HepG2 (cell line): Measurements from ENCODE around the gene MAPK8IP1. TPM values are rescaled to one million over a fixed set of nuclear protein-coding genes. Genes with fewer than 3 reads are reported as not detected.

ENCODE experiments used
- ATM ChIP-seq: fragments of 450-650 bp; IDR thresholded peaks from 2 replicates; pipeline ENCODE4 v1.7.1; 2017; ENCODE audit warnings: mild to moderate bottlenecking, borderline replicate concordance
- CEBPB ChIP-seq: IDR thresholded peaks from 2 replicates; pipeline ENCODE4 v1.6.1; 2011; ENCODE audit warnings: low read depth, low read length, improper control_type of control experiment, borderline replicate concordance
- HDAC2 ChIP-seq: sonication (generic); formaldehyde crosslinking; IDR thresholded peaks from 2 replicates; pipeline ENCODE4 v1.4.0; 2020; ENCODE audit warnings: missing genetic modification reagents
- IRF1 ChIP-seq: sonication (generic); formaldehyde crosslinking; IDR thresholded peaks from 2 replicates; pipeline ENCODE4 v1.4.0; 2020; ENCODE audit warnings: low read depth, mild to moderate bottlenecking, missing genetic modification reagents
- MLX ChIP-seq: IDR thresholded peaks from 2 replicates; pipeline ENCODE4 v1.6.1; 2016
- NCOR1 ChIP-seq: fragments of 200-600 bp; sonication (generic); IDR thresholded peaks from 2 replicates; pipeline ENCODE4 v1.7.0; 2017; ENCODE audit warnings: antibody characterized with exemption, low read length, borderline replicate concordance
- NFYB ChIP-seq: sonication (generic); formaldehyde crosslinking; IDR thresholded peaks from 2 replicates; pipeline ENCODE4 v1.4.0; 2020; ENCODE audit warnings: missing genetic modification reagents
- NONO ChIP-seq, 2 experiments: fragments of 450-650 bp in 1 of 2; sonication (generic) in 1 of 2; formaldehyde crosslinking in 1 of 2; IDR thresholded peaks in 1 of 2; conservative IDR thresholded peaks in 1 of 2; 2 replicates each; pipeline versions ENCODE4 v1.6.1 to v1.8.0; 2017 to 2022; ENCODE audit warnings: mild to moderate bottlenecking in 1 of 2, missing genetic modification reagents in 1 of 2, moderate library complexity in 1 of 2
- POLR2AphosphoS5 ChIP-seq: IDR thresholded peaks from 2 replicates; pipeline ENCODE4 v1.6.1; 2012; ENCODE audit warnings: low read depth, low read length
- SALL1 ChIP-seq: sonication (generic); formaldehyde crosslinking; IDR thresholded peaks from 2 replicates; pipeline ENCODE4 v1.8.0; 2022; ENCODE audit warnings: mild to moderate bottlenecking, missing genetic modification reagents
- SOX6 ChIP-seq, 2 experiments: fragments of 450-650 bp in 1 of 2; sonication (generic) in 1 of 2; formaldehyde crosslinking in 1 of 2; IDR thresholded peaks; 2 replicates each; pipeline versions ENCODE4 v1.4.0 to v1.6.1; 2017 to 2020; ENCODE audit warnings: antibody characterized with exemption in 1 of 2, mild to moderate bottlenecking in 1 of 2, missing genetic modification reagents in 1 of 2
- TOPORS ChIP-seq: sonication (generic); formaldehyde crosslinking; IDR thresholded peaks from 2 replicates; pipeline ENCODE4 v1.8.0; 2023; ENCODE audit warnings: mild to moderate bottlenecking, missing genetic modification reagents
- ZKSCAN1 ChIP-seq: fragments of 150-350 bp; IDR thresholded peaks from 2 replicates; pipeline ENCODE4 v1.6.1; 2014; ENCODE audit warnings: low read length
- ZNF800 ChIP-seq: sonication (generic); formaldehyde crosslinking; IDR thresholded peaks from 2 replicates; pipeline ENCODE4 v1.4.0; 2020; ENCODE audit warnings: missing genetic modification reagents
- ZSCAN21 ChIP-seq: sonication (generic); formaldehyde crosslinking; IDR thresholded peaks from 2 replicates; pipeline ENCODE4 v1.8.0; 2022; ENCODE audit warnings: mild to moderate bottlenecking, missing genetic modification reagents, moderate library complexity, borderline replicate concordance
- ZUFSP ChIP-seq: sonication (generic); formaldehyde crosslinking; IDR thresholded peaks from 2 replicates; pipeline ENCODE4 v1.9.0; 2021; ENCODE audit warnings: missing genetic modification reagents, mild to moderate bottlenecking, borderline replicate concordance
- polyA plus RNA-seq, 8 experiments: library from polyadenylated mRNA; depleted of rRNA in 3 of 8; stranded (reverse) in 7 of 8; unstranded in 1 of 8; fragments of >200 nt; fragmentation: Illumina TruSeq in 4 of 8; extraction: Trizol in 4 of 8; gene quantifications; 2 replicates each; pipeline versions ENCODE4 v1.2.1 to v1.2.3, GENCODE V29; 2011 to 2016; ENCODE audit warnings: low read depth in 4 of 8, missing spikeins in 1 of 8, mixed read lengths in 1 of 8; ENCODE audit not compliant: insufficient read depth in 1 of 8
- total RNA-seq, 5 experiments: library from RNA; depleted of rRNA; stranded (reverse); fragments of >200 nt; fragmentation: Illumina TruSeq; extraction: Trizol; gene quantifications; 2 replicates each; pipeline ENCODE4 v1.2.3, GENCODE V29; 2016; ENCODE audit warnings: low read depth in 1 of 5
- TF ChIP-seq, protein P1 (sequence below): sonication (generic); formaldehyde crosslinking; IDR thresholded peaks from 2 replicates; pipeline ENCODE4 v1.4.0; 2020; ENCODE audit warnings: missing genetic modification reagents
- TF ChIP-seq, protein P2 (sequence below): sonication (generic); formaldehyde crosslinking; IDR thresholded peaks from 2 replicates; pipeline ENCODE4 v1.5.0; 2020; ENCODE audit warnings: mild to moderate bottlenecking, missing genetic modification reagents

MAPK8IP1 gene
- total and polyA plus RNA-seq, 2 of the 13 experiments (the other 11 are each of a cell fraction or from before 2014, with no cell fraction given): 2.2 to 4.2 TPM

- TF ChIP-seq ZKSCAN1: no peak
- no peak for TF ChIP-seq IRF1 (CRISPR knock-in tag)
- peak; percentile 92 for TF ChIP-seq NCOR1
- TF ChIP-seq SALL1 (CRISPR knock-in tag): peak; percentile 81
- peak; percentile 53; the same call in 1 of the 2 replicates for TF ChIP-seq NFYB (CRISPR knock-in tag)
- TF ChIP-seq HDAC2 (CRISPR knock-in tag): peak; percentile 36; the same call in 1 of the 2 replicates
- no peak for TF ChIP-seq CEBPB
- TF ChIP-seq, protein P1, sequence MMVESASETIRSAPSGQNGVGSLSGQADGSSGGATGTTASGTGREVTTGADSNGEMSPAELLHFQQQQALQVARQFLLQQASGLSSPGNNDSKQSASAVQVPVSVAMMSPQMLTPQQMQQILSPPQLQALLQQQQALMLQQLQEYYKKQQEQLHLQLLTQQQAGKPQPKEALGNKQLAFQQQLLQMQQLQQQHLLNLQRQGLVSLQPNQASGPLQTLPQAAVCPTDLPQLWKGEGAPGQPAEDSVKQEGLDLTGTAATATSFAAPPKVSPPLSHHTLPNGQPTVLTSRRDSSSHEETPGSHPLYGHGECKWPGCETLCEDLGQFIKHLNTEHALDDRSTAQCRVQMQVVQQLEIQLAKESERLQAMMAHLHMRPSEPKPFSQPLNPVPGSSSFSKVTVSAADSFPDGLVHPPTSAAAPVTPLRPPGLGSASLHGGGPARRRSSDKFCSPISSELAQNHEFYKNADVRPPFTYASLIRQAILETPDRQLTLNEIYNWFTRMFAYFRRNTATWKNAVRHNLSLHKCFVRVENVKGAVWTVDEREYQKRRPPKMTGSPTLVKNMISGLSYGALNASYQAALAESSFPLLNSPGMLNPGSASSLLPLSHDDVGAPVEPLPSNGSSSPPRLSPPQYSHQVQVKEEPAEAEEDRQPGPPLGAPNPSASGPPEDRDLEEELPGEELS (CRISPR knock-in tag): peak; percentile 50; the same call in 1 of the 2 replicates
- no peak for TF ChIP-seq SOX6 (IDR thresholded peaks at IDR 0.05)
- peak; percentile 55; the same call in 1 of the 2 replicates for TF ChIP-seq SOX6 (CRISPR knock-in tag; IDR thresholded peaks at IDR 0.05)
- no peak for TF ChIP-seq ZSCAN21 (CRISPR knock-in tag)
- TF ChIP-seq NONO (IDR thresholded peaks at IDR 0.05): no peak
- TF ChIP-seq NONO (CRISPR knock-in tag; conservative IDR thresholded peaks at IDR 0.05): peak; percentile 54; the same call in 1 of the 2 replicates
- TF ChIP-seq MLX (CRISPR knock-in tag): peak; percentile 46; the same call in 1 of the 2 replicates
- TF ChIP-seq ATM: no peak
- TF ChIP-seq, protein P2, sequence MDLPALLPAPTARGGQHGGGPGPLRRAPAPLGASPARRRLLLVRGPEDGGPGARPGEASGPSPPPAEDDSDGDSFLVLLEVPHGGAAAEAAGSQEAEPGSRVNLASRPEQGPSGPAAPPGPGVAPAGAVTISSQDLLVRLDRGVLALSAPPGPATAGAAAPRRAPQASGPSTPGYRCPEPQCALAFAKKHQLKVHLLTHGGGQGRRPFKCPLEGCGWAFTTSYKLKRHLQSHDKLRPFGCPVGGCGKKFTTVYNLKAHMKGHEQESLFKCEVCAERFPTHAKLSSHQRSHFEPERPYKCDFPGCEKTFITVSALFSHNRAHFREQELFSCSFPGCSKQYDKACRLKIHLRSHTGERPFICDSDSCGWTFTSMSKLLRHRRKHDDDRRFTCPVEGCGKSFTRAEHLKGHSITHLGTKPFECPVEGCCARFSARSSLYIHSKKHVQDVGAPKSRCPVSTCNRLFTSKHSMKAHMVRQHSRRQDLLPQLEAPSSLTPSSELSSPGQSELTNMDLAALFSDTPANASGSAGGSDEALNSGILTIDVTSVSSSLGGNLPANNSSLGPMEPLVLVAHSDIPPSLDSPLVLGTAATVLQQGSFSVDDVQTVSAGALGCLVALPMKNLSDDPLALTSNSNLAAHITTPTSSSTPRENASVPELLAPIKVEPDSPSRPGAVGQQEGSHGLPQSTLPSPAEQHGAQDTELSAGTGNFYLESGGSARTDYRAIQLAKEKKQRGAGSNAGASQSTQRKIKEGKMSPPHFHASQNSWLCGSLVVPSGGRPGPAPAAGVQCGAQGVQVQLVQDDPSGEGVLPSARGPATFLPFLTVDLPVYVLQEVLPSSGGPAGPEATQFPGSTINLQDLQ: no peak
- 0 out of 2 replicates have a peak, but pooled peaks have one; percentile 25 for TF ChIP-seq TOPORS (CRISPR knock-in tag)
- peak; percentile 29; the same call in 1 of the 2 replicates for TF ChIP-seq POLR2AphosphoS5
- TF ChIP-seq ZUFSP (CRISPR knock-in tag): no peak
- peak; percentile 63; the same call in 1 of the 2 replicates for TF ChIP-seq ZNF800 (CRISPR knock-in tag)
Measured at GRCh38 chr11:45843158-45843924, 42.1 kb upstream of the MAPK8IP1 start (continued).
